Stimulated activated CD4-positive, alpha-beta T cell treated with anti-CD3 and anti-CD28 coated beads, TNF-alpha, amount 100 ng/mL, for 4 hours (primary cell): ENCODE data around the gene FUT4.
"Not testable (repeated sequence)": the region's sequence is repeated elsewhere in the genome, so short reads cannot be mapped to it uniquely, and the experiment has no call there.

ENCODE experiments used
- DNase-seq, 3 experiments: peaks; one replicate each; pipeline ENCODE4 v3.0.0-alpha.2; 2020; ENCODE audit warnings: low read depth in 3 of 3

FUT4 gene

GRCh38 chr11:94567181-94567670, 23.5 kb downstream of the FUT4 start, which contains the start of gene PIWIL4:
PIWIL4 (plus strand) TSS chr11:94567368; CDS start chr11:94567519, 151 bp downstream.
- DNase-seq, result no peak

DNA sequence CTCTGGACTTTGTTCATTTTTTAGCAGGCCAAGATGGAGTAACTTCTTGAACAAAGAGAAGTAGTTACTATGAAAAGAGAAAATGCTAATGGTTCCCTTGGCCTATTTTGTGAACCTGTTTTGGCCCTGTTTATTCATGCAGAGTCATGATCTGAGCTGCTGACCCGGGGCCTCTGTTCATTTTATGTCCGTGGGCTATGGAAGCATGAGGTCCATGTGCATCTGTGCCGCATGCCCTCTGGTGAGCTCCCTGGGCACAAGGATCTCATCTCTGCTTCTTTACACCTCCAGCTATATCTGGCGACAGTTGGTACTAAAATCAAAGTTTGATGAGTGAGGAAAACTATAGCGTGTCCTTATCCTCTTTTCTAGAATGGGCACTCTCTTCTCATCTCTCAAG, 24.5 kb downstream of the FUT4 start:
- no peak for DNase-seq

GRCh38 chr11:94568717-94569116, 25.0 kb downstream of the FUT4 start:
- DNase-seq, result no peak

GRCh38 chr11:94572975-94573374, 29.3 kb downstream of the FUT4 start:
- not testable (repeated sequence) for DNase-seq

DNA sequence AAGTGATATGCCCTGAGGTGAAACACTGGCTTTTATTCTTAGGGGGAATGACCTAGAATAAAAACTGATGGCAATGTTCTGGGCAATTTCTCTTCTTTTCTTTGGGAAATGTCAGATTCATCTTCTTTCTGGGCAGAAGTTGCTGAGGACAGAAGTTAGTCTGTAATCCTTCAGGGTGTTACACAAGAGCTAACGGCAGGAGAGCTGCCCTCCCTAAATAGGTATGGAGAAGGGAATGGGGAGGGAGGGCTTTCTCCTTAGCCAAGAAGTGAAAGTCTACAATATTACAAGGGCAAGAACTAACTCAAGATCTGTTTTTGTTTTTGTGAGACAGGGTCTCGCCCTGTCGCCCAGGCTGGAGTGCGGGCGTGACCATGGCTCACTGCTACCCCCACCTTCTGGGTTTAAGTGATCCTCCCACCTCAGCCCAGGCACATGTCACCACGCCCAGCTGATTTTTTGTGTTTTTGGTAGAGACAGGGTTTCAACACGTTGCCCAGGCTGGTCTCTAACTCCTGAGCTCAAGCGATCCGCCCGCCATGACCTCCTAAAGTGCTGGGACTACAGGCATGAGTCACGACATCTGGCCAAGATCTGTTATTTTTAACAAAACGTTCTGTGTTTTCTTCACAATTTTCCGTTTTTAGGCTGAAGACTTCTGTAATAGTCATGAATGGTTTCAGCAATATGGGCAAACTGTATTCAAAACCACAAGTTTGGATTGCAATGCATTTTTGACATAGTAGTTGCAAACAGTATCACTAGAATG, 30.7 kb downstream of the FUT4 start:
- DNase-seq, result no peak

GRCh38 chr11:94576306-94576705, 32.6 kb downstream of the FUT4 start:
- DNase-seq, result no peak

GRCh38 chr11:94577841-94578240, 34.1 kb downstream of the FUT4 start:
- DNase-seq, result no peak

DNA sequence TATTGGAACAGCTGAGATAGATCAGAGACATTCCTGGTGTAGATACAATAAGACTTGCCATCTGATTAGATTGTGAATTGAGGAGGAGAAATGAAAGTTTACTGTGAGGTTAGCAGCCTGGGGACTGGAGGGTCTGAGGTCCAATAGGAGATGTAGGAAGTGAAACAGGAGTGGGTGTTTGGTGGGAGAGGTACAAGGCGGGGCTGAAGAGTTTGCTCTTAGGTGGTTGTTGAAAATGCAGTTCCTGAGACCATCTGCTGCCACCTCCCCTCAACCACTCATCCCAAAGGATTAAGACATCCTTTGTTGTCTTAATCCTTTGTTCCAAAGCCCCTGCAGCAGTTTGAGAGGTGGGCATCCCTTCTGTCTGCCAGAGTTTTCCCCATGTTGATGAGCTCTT, 38.2 kb downstream of the FUT4 start:
- no peak for DNase-seq

DNA sequence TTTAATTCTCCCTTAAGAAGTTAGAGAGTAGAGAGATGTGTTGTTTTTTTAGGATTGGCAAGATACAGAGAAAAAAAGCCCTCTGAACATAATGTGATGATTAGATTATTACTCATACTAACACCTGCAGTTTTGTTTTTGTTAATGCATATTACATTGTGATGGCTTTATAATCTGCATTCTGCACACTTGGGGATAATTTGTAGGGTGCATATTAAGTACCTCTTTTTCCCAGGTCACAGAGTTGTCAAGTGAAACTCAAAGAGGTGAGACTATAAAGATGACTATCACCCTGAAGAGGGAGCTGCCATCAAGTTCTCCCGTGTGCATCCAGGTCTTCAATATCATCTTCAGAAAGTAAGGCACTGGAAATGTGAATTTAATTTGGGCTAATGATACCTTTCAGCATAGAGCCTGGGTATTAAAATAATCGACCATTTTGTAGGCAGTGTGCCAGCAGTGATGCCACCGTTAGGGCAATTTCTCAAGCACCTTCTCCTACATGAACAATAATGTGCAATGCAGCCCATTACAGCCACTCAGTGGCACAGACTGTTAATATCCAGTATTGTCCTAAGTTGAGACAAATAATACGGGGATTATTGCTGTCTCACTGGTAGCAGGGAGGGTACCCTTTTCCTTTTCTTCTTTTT, 39.6 kb downstream of the FUT4 start:
- DNase-seq, result no peak

DNA sequence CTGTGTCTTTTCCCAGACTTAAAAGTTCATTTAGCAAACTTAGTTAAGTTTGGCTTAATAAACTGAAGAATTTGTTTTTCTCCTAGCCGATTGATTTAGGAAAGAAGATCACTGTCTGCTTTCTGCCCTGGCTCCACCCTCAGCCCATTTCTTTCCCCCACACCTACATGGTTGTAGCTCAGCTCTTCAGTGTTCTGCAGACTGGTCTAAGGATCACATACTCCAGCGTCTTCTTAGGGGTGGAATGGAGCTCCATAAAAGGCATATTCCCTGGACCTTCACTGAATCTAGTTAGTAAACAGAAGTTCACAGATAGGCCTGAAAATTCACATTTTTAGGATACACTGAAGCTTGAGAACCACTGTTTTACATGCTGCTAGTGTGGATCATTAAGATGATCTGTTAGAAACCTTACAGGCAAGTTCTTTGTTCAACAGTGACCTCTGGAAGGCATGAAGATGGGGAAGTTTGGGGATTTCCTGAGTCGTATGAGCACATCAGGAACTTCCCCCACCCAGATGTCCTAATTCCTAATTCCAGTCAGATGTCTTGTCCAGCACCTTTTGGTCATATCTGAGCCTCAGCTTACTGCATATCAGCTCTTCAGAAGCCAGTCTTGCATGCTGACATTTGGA, 40.3 kb downstream of the FUT4 start:
- DNase-seq, result no peak

GRCh38 chr11:94584978-94585377, 41.3 kb downstream of the FUT4 start:
- DNase-seq, result no peak

GRCh38 chr11:94585399-94585798, 41.7 kb downstream of the FUT4 start:
- no peak for DNase-seq

GRCh38 chr11:94586546-94586945, 42.8 kb downstream of the FUT4 start:
- DNase-seq, result no peak

DNA sequence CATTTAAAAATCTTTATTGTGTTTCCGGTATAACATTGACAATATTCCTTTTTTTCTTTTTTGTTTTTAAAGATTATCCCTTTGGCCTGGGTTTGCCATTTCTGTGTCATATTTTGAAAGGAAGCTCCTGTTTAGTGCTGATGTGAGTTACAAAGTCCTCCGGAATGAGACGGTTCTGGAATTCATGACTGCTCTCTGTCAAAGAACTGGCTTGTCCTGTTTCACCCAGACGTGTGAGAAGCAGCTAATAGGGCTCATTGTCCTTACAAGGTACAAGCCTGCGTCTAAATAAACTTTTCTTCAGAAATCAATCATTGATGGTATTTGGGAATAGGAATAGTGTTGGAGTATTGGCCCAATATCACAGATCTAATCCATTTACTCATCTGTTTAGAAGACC, 43.3 kb downstream of the FUT4 start:
- no peak for DNase-seq

- DNase-seq, result no peak
Observed at GRCh38 chr11:94588366-94588942, 44.7 kb downstream of the FUT4 start.

DNA sequence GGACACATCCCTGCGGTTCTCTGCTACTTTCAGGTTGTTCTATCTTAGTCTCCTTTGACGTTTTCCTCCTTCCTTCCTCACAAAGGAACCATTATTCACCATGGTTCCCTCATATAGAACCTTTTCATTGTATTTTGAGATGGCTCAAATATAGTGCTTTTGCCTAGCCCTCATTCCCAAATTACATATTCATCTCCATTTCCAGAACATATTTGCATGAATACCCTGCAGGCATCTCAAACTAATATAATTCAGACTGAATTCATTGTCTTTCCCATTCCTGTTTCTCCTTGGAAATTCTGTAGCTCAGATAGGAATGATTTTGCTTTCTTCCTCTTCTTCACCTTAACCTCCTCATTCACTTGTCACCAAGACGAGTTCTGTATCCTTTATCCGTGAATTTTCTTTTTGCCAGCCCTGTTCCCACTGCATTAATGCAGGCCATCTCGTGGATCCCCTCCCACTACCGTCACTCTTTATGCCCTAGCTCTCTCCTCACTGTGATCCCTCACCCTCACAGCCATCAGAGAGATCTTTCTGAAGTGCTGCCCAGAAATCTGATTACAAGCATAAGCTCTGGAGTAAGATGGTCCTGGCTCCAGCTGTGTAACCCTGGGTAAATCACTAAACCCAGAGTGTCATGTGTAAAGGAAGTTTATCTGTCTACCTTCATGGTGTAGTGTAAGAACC, 46.8 kb downstream of the FUT4 start:
- DNase-seq, result no peak

DNA sequence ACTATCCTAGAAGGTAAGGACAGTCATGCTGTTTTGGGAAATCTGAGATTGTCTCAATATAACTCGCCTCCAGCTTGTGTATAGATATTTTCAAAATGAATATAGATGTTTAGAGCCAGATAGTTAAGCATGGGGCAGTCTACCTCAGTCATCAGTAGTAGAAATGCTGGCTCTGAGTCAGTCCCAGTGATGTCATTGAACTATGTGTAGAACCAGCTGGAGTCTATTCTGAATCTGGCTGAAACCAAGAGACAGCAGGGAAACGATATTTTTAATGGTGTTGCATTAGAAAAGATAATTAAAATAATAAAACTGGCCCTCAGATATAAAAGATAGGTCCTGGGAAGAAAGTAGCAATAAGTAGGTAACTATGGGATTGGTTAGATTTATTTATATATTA, 49.3 kb downstream of the FUT4 start:
- no peak for DNase-seq

DNA sequence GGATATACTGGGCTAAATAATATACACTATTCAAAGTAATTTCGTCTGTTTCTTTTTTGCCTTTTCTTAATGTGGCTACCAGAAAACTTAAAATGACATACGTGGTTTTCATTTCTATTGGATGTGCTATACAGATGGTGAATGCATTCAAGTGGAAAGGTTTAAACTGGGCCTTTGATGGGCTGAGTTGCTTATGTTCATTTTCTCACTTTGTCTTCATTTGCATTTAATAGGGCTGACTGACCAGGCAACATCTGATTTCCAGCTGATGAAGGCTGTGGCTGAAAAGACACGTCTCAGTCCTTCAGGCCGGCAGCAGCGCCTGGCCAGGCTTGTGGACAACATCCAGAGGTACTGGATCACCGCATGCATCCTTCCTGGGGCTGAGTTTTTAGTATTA, 51.4 kb downstream of the FUT4 start:
- DNase-seq, result no peak

GRCh38 chr11:94597896-94598295, 54.2 kb downstream of the FUT4 start:
- DNase-seq, result no peak
